ENCODE data around the gene CUL1. TPM values are rescaled to one million over a fixed set of nuclear protein-coding genes. Genes with fewer than 3 reads are reported as not detected.

The CUL1 gene
- total and polyA plus RNA-seq, 4 donors, result 22.9 to 56.5 (median 32.8) TPM

GRCh38 chr7:148719753-148720152 is 21.1 kb downstream of the CUL1 start:
- ATAC-seq (ENCODE audit: insufficient read depth, low FRiP score) (no peak), DNase-seq (no peak)
- Histone ChIP-seq H3K27me3 (ENCODE audit: control insufficient read depth in 3 of 3, insufficient read depth in 3 of 3, low read length in 2 of 3) (no peaks in the 10 kb centered on the region), H3K9ac (ENCODE audit: insufficient read depth in 1 of 2, low read length in 2 of 2) (no peak overlapping the region), H3K4me1 (ENCODE audit: control insufficient read depth in 5 of 5, insufficient read depth in 5 of 5, low read length in 5 of 5) (peaks cover 0 to 47% (median 4%) of the 10 kb centered on the region in 5 donors), H3K27ac (ENCODE audit: low read depth in 1 of 2, low read length in 1 of 2) (no peak overlapping the region), H3K9me3 (ENCODE audit: control insufficient read depth in 4 of 4, insufficient read depth in 3 of 4, low read length in 3 of 4) (no peaks in the 10 kb centered on the region), H3K36me3 (ENCODE audit: control insufficient read depth in 4 of 4, insufficient read depth in 4 of 4, low read length in 4 of 4) (no peaks in the 10 kb centered on the region), H3K4me3 (no peak overlapping the region)
- 67 to 76% methylated on average over 5 of the region's 5 CpGs for WGBS, 2 donors
- no peak for TF ChIP-seq CTCF (IDR thresholded peaks at IDR 0.05; ENCODE audit: control extremely low read depth, extremely low read depth)

GRCh38 chr7:148720472-148720871 is 21.8 kb downstream of the CUL1 start:
- H3K4me1 ChIP-seq (ENCODE audit: control insufficient read depth in 5 of 5, insufficient read depth in 5 of 5, low read length in 5 of 5), result peaks cover 0 to 41% (median 9%) of the 10 kb centered on the region in 5 donors
- no peak for ATAC-seq (ENCODE audit: insufficient read depth, low FRiP score)
- TF ChIP-seq CTCF (IDR thresholded peaks at IDR 0.05; ENCODE audit: control extremely low read depth, extremely low read depth), result no peak

GRCh38 chr7:148721390-148721789 is 22.7 kb downstream of the CUL1 start:
- H3K27ac ChIP-seq (ENCODE audit: low read depth in 1 of 2, low read length in 1 of 2), result no peak overlapping the region
- ATAC-seq (ENCODE audit: insufficient read depth, low FRiP score), result no peak
- H3K9ac ChIP-seq (ENCODE audit: insufficient read depth in 1 of 2, low read length in 2 of 2), result no peak overlapping the region
- H3K4me1 ChIP-seq (ENCODE audit: control insufficient read depth in 5 of 5, insufficient read depth in 5 of 5, low read length in 5 of 5), result peaks cover 0 to 41% (median 10%) of the 10 kb centered on the region in 5 donors
- WGBS, 2 donors, result 84 to 88% methylated on average over 3 of the region's 3 CpGs
- H3K9me3 ChIP-seq (ENCODE audit: control insufficient read depth in 4 of 4, insufficient read depth in 3 of 4, low read length in 3 of 4), result no peaks in the 10 kb centered on the region
- H3K36me3 ChIP-seq (ENCODE audit: control insufficient read depth in 4 of 4, insufficient read depth in 4 of 4, low read length in 4 of 4), result no peaks in the 10 kb centered on the region
- no peaks in the 10 kb centered on the region for H3K27me3 ChIP-seq (ENCODE audit: control insufficient read depth in 3 of 3, insufficient read depth in 3 of 3, low read length in 2 of 3)
- TF ChIP-seq CTCF (IDR thresholded peaks at IDR 0.05; ENCODE audit: control extremely low read depth, extremely low read depth), result no peak
- H3K4me3 ChIP-seq, result no peak overlapping the region
- DNase-seq, result no peak

More at GRCh38 chr7:148720472-148720871, 21.8 kb downstream of the CUL1 start:
- Histone ChIP-seq H3K27me3 (ENCODE audit: control insufficient read depth in 3 of 3, insufficient read depth in 3 of 3, low read length in 2 of 3) (no peaks in the 10 kb centered on the region), H3K27ac (ENCODE audit: low read depth in 1 of 2, low read length in 1 of 2) (no peak overlapping the region), H3K9me3 (ENCODE audit: control insufficient read depth in 4 of 4, insufficient read depth in 3 of 4, low read length in 3 of 4) (no peaks in the 10 kb centered on the region), H3K9ac (ENCODE audit: insufficient read depth in 1 of 2, low read length in 2 of 2) (no peak overlapping the region), H3K36me3 (ENCODE audit: control insufficient read depth in 4 of 4, insufficient read depth in 4 of 4, low read length in 4 of 4) (no peaks in the 10 kb centered on the region), H3K4me3 (no peak overlapping the region)
- DNase-seq, result no peak
- 66 to 79% methylated on average over 5 of the region's 5 CpGs for WGBS, 2 donors
